HEK293 (cell line): ENCODE data around the gene GAGE13.

Experiments
- AEBP2 ChIP-seq: fragments of 450-650 bp; formaldehyde crosslinking; IDR thresholded peaks from 2 replicates; pipeline ENCODE4 v1.5.1; 2016; ENCODE audit warnings: missing biosample characterization, missing genetic modification characterization, borderline replicate concordance
- ATF2 ChIP-seq: fragments of 450-650 bp; formaldehyde crosslinking; IDR thresholded peaks from 2 replicates; pipeline ENCODE4 v1.5.1; 2016; ENCODE audit warnings: missing biosample characterization, missing genetic modification characterization, low read depth
- CTCF ChIP-seq: fragments of 450-650 bp; formaldehyde crosslinking; IDR thresholded peaks from 2 replicates; pipeline ENCODE4 v1.5.1; 2016; ENCODE audit warnings: missing biosample characterization, missing genetic modification characterization
- HOXD13 ChIP-seq: sonication (generic); formaldehyde crosslinking; IDR thresholded peaks from 2 replicates; pipeline ENCODE4 v1.8.0; 2022; ENCODE audit warnings: missing genetic modification reagents, borderline replicate concordance
- KLF7 ChIP-seq: fragments of 450-650 bp; formaldehyde crosslinking; IDR thresholded peaks from 2 replicates; pipeline ENCODE4 v1.5.1; 2016; ENCODE audit warnings: missing biosample characterization, missing genetic modification characterization, borderline replicate concordance
- KLF9 ChIP-seq: fragments of 450-650 bp; formaldehyde crosslinking; IDR thresholded peaks from 2 replicates; pipeline ENCODE4 v1.5.1; 2016; ENCODE audit warnings: missing biosample characterization, missing genetic modification characterization, low read depth
- PATZ1 ChIP-seq: fragments of 450-650 bp; formaldehyde crosslinking; IDR thresholded peaks from 2 replicates; pipeline ENCODE4 v1.5.1; 2016; ENCODE audit warnings: missing biosample characterization, missing genetic modification characterization
- ZNF133 ChIP-seq: fragments of 450-650 bp; formaldehyde crosslinking; IDR thresholded peaks from 2 replicates; pipeline ENCODE4 v1.5.1; 2016; ENCODE audit warnings: missing biosample characterization, missing genetic modification characterization
- ZNF239 ChIP-seq: fragments of 450-650 bp; formaldehyde crosslinking; IDR thresholded peaks from 2 replicates; pipeline ENCODE4 v1.5.1; 2016; ENCODE audit warnings: missing biosample characterization, missing genetic modification characterization
- ZNF366 ChIP-seq: fragments of 450-650 bp; formaldehyde crosslinking; conservative IDR thresholded peaks from 2 replicates; pipeline ENCODE4 v1.5.1; 2016; ENCODE audit warnings: missing biosample characterization, missing genetic modification characterization
- ZNF426 ChIP-seq: fragments of 450-650 bp; formaldehyde crosslinking; IDR thresholded peaks from 2 replicates; pipeline ENCODE4 v1.5.1; 2017; ENCODE audit warnings: missing biosample characterization, missing genetic modification characterization, mild to moderate bottlenecking, inconsistent platforms, moderate library complexity
- ZNF639 ChIP-seq: fragments of 450-650 bp; formaldehyde crosslinking; IDR thresholded peaks from 2 replicates; pipeline ENCODE4 v1.5.1; 2016; ENCODE audit warnings: missing biosample characterization, missing genetic modification characterization
- ZNF704 ChIP-seq: fragments of 450-650 bp; formaldehyde crosslinking; IDR thresholded peaks from 2 replicates; pipeline ENCODE4 v1.5.1; 2016; ENCODE audit warnings: missing biosample characterization, missing genetic modification characterization
- ZSCAN18 ChIP-seq: fragments of 450-650 bp; formaldehyde crosslinking; IDR thresholded peaks from 2 replicates; pipeline ENCODE4 v1.5.1; 2016; ENCODE audit warnings: missing biosample characterization, missing genetic modification characterization

GAGE13 gene

GRCh38 chrX:49291615-49292337 is 39.6 kb upstream of the GAGE13 start (continued):
- TF ChIP-seq ZNF704 (tag by site-specific recombination): no peak
- no peak for TF ChIP-seq ZNF426 (tag by site-specific recombination)
- TF ChIP-seq KLF7 (tag by site-specific recombination): no peak
- no peak for TF ChIP-seq KLF9 (tag by site-specific recombination)
- TF ChIP-seq ZSCAN18 (tag by site-specific recombination): no peak
- no peak for TF ChIP-seq ZNF133 (tag by site-specific recombination)
- no peak for TF ChIP-seq HOXD13 (CRISPR knock-in tag)
- TF ChIP-seq ZNF639 (tag by site-specific recombination): no peak
- no peak for TF ChIP-seq PATZ1 (tag by site-specific recombination)
- TF ChIP-seq AEBP2 (tag by site-specific recombination): no peak
- no peak for TF ChIP-seq ZNF239 (tag by site-specific recombination)
- TF ChIP-seq CTCF (tag by site-specific recombination): peak; percentile 47; the same call in 1 of the 2 replicates
- no peak for TF ChIP-seq ATF2
- TF ChIP-seq ZNF366 (tag by site-specific recombination): peak; percentile 45; the same call in 1 of the 2 replicates
